PFSK-1 (cell line): ENCODE results near the gene BPIFB1.

Experiments
- FOXP2 ChIP-seq: optimal IDR thresholded peaks from 2 replicates; pipeline ENCODE3; 2011; ENCODE audit warnings: borderline replicate concordance, control low read depth, inconsistent platforms; ENCODE audit not compliant: insufficient read depth; ENCODE audit errors: extremely low read length, extremely low read depth
- POLR2AphosphoS5 ChIP-seq: IDR thresholded peaks from 2 replicates; pipeline ENCODE4 v1.6.1; 2012; ENCODE audit warnings: low read depth, mild to moderate bottlenecking, control low read depth, low read length, moderate library complexity
- SIN3A ChIP-seq: IDR thresholded peaks from 2 replicates; pipeline ENCODE4 v1.6.1; 2012; ENCODE audit warnings: mild to moderate bottlenecking, low read length, moderate library complexity, borderline replicate concordance; ENCODE audit not compliant: insufficient read depth
- TAF1 ChIP-seq: IDR thresholded peaks from 2 replicates; pipeline ENCODE4 v1.6.1; 2012; ENCODE audit warnings: low read length, control low read depth, borderline replicate concordance; ENCODE audit not compliant: insufficient read depth
- TF ChIP-seq, protein P1 (sequence below), 2 experiments: IDR thresholded peaks; 2 replicates each; pipeline versions ENCODE4 v1.6.1 to v1.8.0; 2011 to 2012; ENCODE audit warnings: low read depth in 2 of 2, low read length in 2 of 2, control low read depth in 1 of 2, inconsistent platforms in 1 of 2, mild to moderate bottlenecking in 1 of 2, moderate library complexity in 1 of 2; ENCODE audit not compliant: insufficient read depth in 1 of 2

DNA sequence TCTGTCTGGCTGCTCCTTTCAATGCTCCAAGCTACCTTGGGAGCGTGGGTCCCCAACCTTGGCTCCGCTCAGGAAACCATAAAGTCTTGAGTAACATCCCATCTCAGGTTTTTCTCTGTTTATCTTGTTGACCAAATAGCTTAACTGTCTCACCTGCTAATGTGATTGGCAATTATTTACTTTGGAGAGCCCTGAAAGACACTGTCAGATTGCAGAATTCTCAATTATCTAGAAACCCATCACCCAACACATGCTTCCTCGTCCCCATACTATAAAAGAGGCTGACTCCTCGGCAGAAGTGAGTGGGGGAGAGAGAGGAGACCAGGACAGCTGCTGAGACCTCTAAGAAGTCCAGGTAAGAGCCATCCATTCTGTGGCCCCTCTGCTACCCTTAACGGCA, 47.3 kb upstream of the BPIFB1 start, which contains the start of gene BPIFA1:
- TF ChIP-seq FOXP2 (no peak), TAF1 (no peak), POLR2AphosphoS5 (no peak), SIN3A (no peak)
- TF ChIP-seq, protein P1, sequence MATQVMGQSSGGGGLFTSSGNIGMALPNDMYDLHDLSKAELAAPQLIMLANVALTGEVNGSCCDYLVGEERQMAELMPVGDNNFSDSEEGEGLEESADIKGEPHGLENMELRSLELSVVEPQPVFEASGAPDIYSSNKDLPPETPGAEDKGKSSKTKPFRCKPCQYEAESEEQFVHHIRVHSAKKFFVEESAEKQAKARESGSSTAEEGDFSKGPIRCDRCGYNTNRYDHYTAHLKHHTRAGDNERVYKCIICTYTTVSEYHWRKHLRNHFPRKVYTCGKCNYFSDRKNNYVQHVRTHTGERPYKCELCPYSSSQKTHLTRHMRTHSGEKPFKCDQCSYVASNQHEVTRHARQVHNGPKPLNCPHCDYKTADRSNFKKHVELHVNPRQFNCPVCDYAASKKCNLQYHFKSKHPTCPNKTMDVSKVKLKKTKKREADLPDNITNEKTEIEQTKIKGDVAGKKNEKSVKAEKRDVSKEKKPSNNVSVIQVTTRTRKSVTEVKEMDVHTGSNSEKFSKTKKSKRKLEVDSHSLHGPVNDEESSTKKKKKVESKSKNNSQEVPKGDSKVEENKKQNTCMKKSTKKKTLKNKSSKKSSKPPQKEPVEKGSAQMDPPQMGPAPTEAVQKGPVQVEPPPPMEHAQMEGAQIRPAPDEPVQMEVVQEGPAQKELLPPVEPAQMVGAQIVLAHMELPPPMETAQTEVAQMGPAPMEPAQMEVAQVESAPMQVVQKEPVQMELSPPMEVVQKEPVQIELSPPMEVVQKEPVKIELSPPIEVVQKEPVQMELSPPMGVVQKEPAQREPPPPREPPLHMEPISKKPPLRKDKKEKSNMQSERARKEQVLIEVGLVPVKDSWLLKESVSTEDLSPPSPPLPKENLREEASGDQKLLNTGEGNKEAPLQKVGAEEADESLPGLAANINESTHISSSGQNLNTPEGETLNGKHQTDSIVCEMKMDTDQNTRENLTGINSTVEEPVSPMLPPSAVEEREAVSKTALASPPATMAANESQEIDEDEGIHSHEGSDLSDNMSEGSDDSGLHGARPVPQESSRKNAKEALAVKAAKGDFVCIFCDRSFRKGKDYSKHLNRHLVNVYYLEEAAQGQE (IDR thresholded peaks at IDR 0.05; ENCODE audit: insufficient read depth in 1 of 2, low read depth in 2 of 2, low read length in 2 of 2), result no peak
